GM12878 (cell line): ENCODE measurements around the gene LST1. TPM values are rescaled to one million over a fixed set of nuclear protein-coding genes. Genes with fewer than 3 reads are reported as not detected.

ENCODE experiments used
- ATAC-seq: fragments of 200-7000 bp; cut with Tn5 transposase; 3 replicates; pipeline ENCODE4 v1.9.1; 2020; ENCODE audit warnings: mild to moderate bottlenecking, moderate library complexity
- BruUV-seq: library from RNA; stranded (reverse); fragments of 400-500 nt; replicated peaks from 2 replicates; lab custom pipeline; 2021; lab: Mats Ljungman, UMichigan
- CTCF ChIA-PET: fragments of 300-600 bp; sonication (Branson Sonifier 250); formaldehyde crosslinking; extraction: SDS; loops from one replicate; lab custom pipeline; 2021; ENCODE audit warnings: inconsistent platforms; lab: Yijun Ruan, JAX
- POLR2A ChIA-PET: fragments of 350-600 bp; formaldehyde crosslinking; extraction: SDS; loops from one replicate; lab custom pipeline; 2021; ENCODE audit warnings: inconsistent platforms; lab: Charles Lee
- RAD21 ChIA-PET: fragments of 300-600 bp; sonication (Branson Sonifier 250); formaldehyde crosslinking; loops from one replicate; lab custom pipeline; 2023; ENCODE audit warnings: antibody characterized with exemption; ENCODE audit not compliant: unreplicated experiment; lab: Charles Lee
- SMC1A ChIA-PET: fragments of 300-600 bp; sonication (Branson Sonifier 250); formaldehyde crosslinking; loops from one replicate; lab custom pipeline; 2023; ENCODE audit not compliant: unreplicated experiment, uncharacterized antibody; lab: Charles Lee
- DNase-seq: peaks from one replicate; pipeline ENCODE4 v3.0.0-alpha.2; 2011; ENCODE audit warnings: low read depth, low spot score
- FAIRE-seq: peaks from 3 replicates; lab custom pipeline; 2011; peaks lifted over from hg19 to GRCh38; lab: Jason Lieb, UNC
- H2AFZ ChIP-seq: 2 replicates; pipeline ENCODE4 v1.6.0; 2011; ENCODE audit warnings: low read depth, low read length, control low read depth; ENCODE audit not compliant: control insufficient read depth
- H3K27ac ChIP-seq: 2 replicates; pipeline ENCODE4 v1.5.1; 2011; ENCODE audit warnings: control low read depth; ENCODE audit not compliant: control insufficient read depth, insufficient read depth
- H3K27me3 ChIP-seq, 2 experiments: replicated peaks in 1 of 2; 2 replicates each; pipeline versions ENCODE4 v1.6.0 to v1.6.1; 2011; ENCODE audit warnings: low read length in 1 of 2; ENCODE audit not compliant: control insufficient read depth in 2 of 2, insufficient read depth in 2 of 2
- H3K36me3 ChIP-seq, 2 experiments: 2 replicates each; pipeline ENCODE4 v1.5.1; 2011; ENCODE audit warnings: low read length in 1 of 2; ENCODE audit not compliant: control insufficient read depth in 2 of 2, insufficient read depth in 2 of 2
- H3K4me1 ChIP-seq: 2 replicates; pipeline ENCODE4 v1.6.1; 2011; ENCODE audit warnings: mild to moderate bottlenecking, low read length, moderate library complexity, mixed read lengths; ENCODE audit not compliant: control insufficient read depth, insufficient read depth
- H3K4me2 ChIP-seq: 2 replicates; pipeline ENCODE4 v1.6.0; 2011; ENCODE audit warnings: control low read depth; ENCODE audit not compliant: control insufficient read depth, insufficient read depth
- H3K4me3 ChIP-seq: fragments of 200-600 bp; sonication (generic); 2 replicates; pipeline ENCODE4 v1.5.1; 2016
- H3K79me2 ChIP-seq: 2 replicates; pipeline ENCODE4 v1.6.0; 2011; ENCODE audit warnings: low read length; ENCODE audit not compliant: control insufficient read depth, insufficient read depth
- H3K9ac ChIP-seq: 2 replicates; pipeline ENCODE4 v1.8.0; 2011; ENCODE audit warnings: low read length, control low read depth, mixed read lengths; ENCODE audit not compliant: control insufficient read depth, insufficient read depth
- H3K9me3 ChIP-seq: replicated peaks from 3 replicates; pipeline ENCODE4 v1.5.1; 2011; ENCODE audit warnings: mild to moderate bottlenecking, low read length; ENCODE audit not compliant: control insufficient read depth, insufficient read depth
- H4K20me1 ChIP-seq: 2 replicates; pipeline ENCODE4 v1.6.0; 2011; ENCODE audit not compliant: control insufficient read depth, insufficient read depth
- ASH2L ChIP-seq: fragments of 300-600, 200-600 bp; sonication (generic); IDR thresholded peaks from 2 replicates; pipeline ENCODE4 v1.6.1; 2017; ENCODE audit warnings: low read depth, mild to moderate bottlenecking, borderline replicate concordance
- BHLHE40 ChIP-seq, 2 experiments: fragments of 450-650 bp in 1 of 2; IDR thresholded peaks; 2 replicates each; pipeline ENCODE4 v1.6.1; 2011 to 2017; ENCODE audit warnings: low read depth in 2 of 2, borderline replicate concordance in 1 of 2, improper control_type of control experiment in 1 of 2, low read length in 1 of 2, mild to moderate bottlenecking in 1 of 2
- ESRRA ChIP-seq: IDR thresholded peaks from 2 replicates; pipeline ENCODE4 v1.6.1; 2012; ENCODE audit warnings: mild to moderate bottlenecking, low read length, improper control_type of control experiment
- HCFC1 ChIP-seq: fragments of 150-350 bp; IDR thresholded peaks from 2 replicates; pipeline ENCODE4 v1.6.1; 2014; ENCODE audit warnings: low read length
- IKZF2 ChIP-seq, 2 experiments: fragments of 450-650 bp; IDR thresholded peaks; 2 replicates each; pipeline ENCODE4 v1.6.1; 2017; ENCODE audit warnings: mild to moderate bottlenecking in 2 of 2, moderate library complexity in 2 of 2
- IRF3 ChIP-seq: fragments of 450-650 bp; IDR thresholded peaks from 2 replicates; pipeline ENCODE4 v1.6.1; 2014; ENCODE audit warnings: mild to moderate bottlenecking
- MTA2 ChIP-seq: fragments of 450-650 bp; IDR thresholded peaks from 2 replicates; pipeline ENCODE4 v1.6.1; 2016; ENCODE audit warnings: low read depth, mild to moderate bottlenecking, moderate library complexity
- POLR2A ChIP-seq: IDR thresholded peaks from 2 replicates; pipeline ENCODE4 v1.6.1; 2011; ENCODE audit warnings: low read depth, mild to moderate bottlenecking, low read length
- POLR2AphosphoS5 ChIP-seq: IDR thresholded peaks from 2 replicates; pipeline ENCODE4 v1.6.1; 2011; ENCODE audit warnings: mild to moderate bottlenecking, low read length, inconsistent platforms
- SMAD5 ChIP-seq: IDR thresholded peaks from 2 replicates; pipeline ENCODE4 v1.6.1; 2016; ENCODE audit warnings: antibody characterized with exemption, low read depth
- TBL1XR1 ChIP-seq: IDR thresholded peaks from 2 replicates; pipeline ENCODE4 v1.6.1; 2012; ENCODE audit warnings: low read depth, low read length, improper control_type of control experiment
- WGBS: methylation state at CpG from one replicate; pipeline ENCODE4 v1.1.6; 2016; ENCODE audit warnings: low lambda C conversion rate; ENCODE audit not compliant: insufficient replicate concordance, insufficient coverage; ENCODE audit errors: missing lambda C conversion rate; 5-methylcytosine and 5-hydroxymethylcytosine counted together
- in situ Hi-C: fragments of 300-500 bp; cut with MboI; formaldehyde crosslinking; loops from 9 replicates; pipeline ENCODE4 v1.14.3; 2018; ENCODE audit warnings: mixed read lengths
- intact Hi-C: fragments of 100-400 bp; cut with micrococcal nuclease; formaldehyde crosslinking; loops from one replicate; pipeline ENCODE4 v1.14.2; 2022; ENCODE audit not compliant: unreplicated experiment
- polyA plus RNA-seq, 11 experiments: library from polyadenylated mRNA; depleted of rRNA in 4 of 11; unstranded in 6 of 11; stranded (reverse) in 5 of 11; fragments of >200 nt; fragmentation: Nextera tagmentation in 4 of 11; fragmentation: Illumina TruSeq in 1 of 11; extraction: Ambion mirVana in 4 of 11; extraction: Trizol in 1 of 11; gene quantifications; 1 replicate in 1 of 11; 2 replicates in 10 of 11; pipeline versions ENCODE4 v1.2.1 to v1.2.3, GENCODE V29; 2011 to 2016; ENCODE audit warnings: inconsistent platforms in 2 of 11, missing spikeins in 2 of 11, low read depth in 1 of 11
- total RNA-seq, 4 experiments: library from RNA; depleted of rRNA in 3 of 4; stranded (reverse); fragments of >200 nt in 3 of 4; fragmentation: Illumina TruSeq in 1 of 4; extraction: Trizol in 1 of 4; gene quantifications; 2 replicates each; pipeline versions ENCODE4 v1.2.1 to v1.2.3, GENCODE V29; 2013 to 2021

The LST1 gene
- total and polyA plus RNA-seq, 10 of the 15 experiments (the other 5 are each of a cell fraction or from before 2014, with no cell fraction given), result 4.1 to 35.5 (median 16.4) TPM

- TF ChIP-seq ESRRA (no peak), ASH2L (no peak), MTA2 (no peak), IRF3 (no peak), HCFC1 (no peak)
Measured at GRCh38 chr6:31621991-31622390, 35.9 kb downstream of the LST1 start (continued).

- Histone ChIP-seq H2AFZ (no peak overlapping the region), H3K27ac (no peak overlapping the region), H4K20me1 (peaks cover 4% of the 10 kb centered on the region; the same call in 1 of the 2 replicates), H3K79me2 (peaks cover 39% of the 10 kb centered on the region), H3K9me3 (no peaks in the 10 kb centered on the region), H3K4me3 (peak overlapping the region; percentile 86; the same call in 1 of the 2 replicates), H3K36me3 (peaks cover 31 to 39% of the 10 kb centered on the region in 2 experiments), H3K4me2 (peak overlapping the region; percentile 74), H3K9ac (peak overlapping the region; percentile 99; the same call in 1 of the 2 replicates), H3K27me3 (no peaks in the 10 kb centered on the region), H3K4me1 (peaks cover 2% of the 10 kb centered on the region)
- intact Hi-C loops (no loop called here), in situ Hi-C loops (no loop called here)
- WGBS, result 86% methylated on average over 10 of the region's 10 CpGs
- no peak for ATAC-seq
- CTCF ChIA-PET, result interaction anchor here (0.9 to 3.0 kb wide), 14 partner anchors 10 to 210 kb away, joined by 3 to 17 read pairs (median 4); partner anchors contain the start of genes ABHD16A, ATP6V1G2, BAG6 and LST1
- no TSS peak for BruUV-seq
- SMC1A ChIA-PET, result interaction anchor here (0.7 to 2.9 kb wide), 14 partner anchors 10 to 240 kb away, joined by 3 to 15 read pairs (median 3); partner anchors contain the start of genes BAG6, C6orf47, GPANK1 and NEU1
- TF ChIP-seq SMAD5 (peak; percentile 52; the same call in 1 of the 2 replicates), POLR2AphosphoS5 (0 out of 2 replicates have a peak, but pooled peaks have one; percentile 24), IKZF2 (IDR thresholded peaks at IDR 0.05) (no peak), TBL1XR1 (no peak), BHLHE40 (IDR thresholded peaks at IDR 0.05; ENCODE audit: borderline replicate concordance in 1 of 2, low read depth in 2 of 2, low read length in 1 of 2) (peak; percentile 19 to 57; a peak in 2 of 4 replicates), POLR2A (0 out of 2 replicates have a peak, but pooled peaks have one; percentile 15)
- POLR2A ChIA-PET, result interaction anchor here (0.6 to 5.2 kb wide), 10 partner anchors 16 to 183 kb away, joined by 3 to 58 read pairs (median 3); partner anchors contain the start of genes ABHD16A, APOM, BAG6 and C6orf47
- RAD21 ChIA-PET, result interaction anchor here (0.7 to 2.6 kb wide), 6 partner anchors 29 to 147 kb away, joined by 3 to 11 read pairs (median 4); partner anchors contain the start of genes ATP6V1G2, BAG6, NFKBIL1 and TNF
- FAIRE-seq, result no peak
- DNase-seq, result no peak
Measured at GRCh38 chr6:31622684-31623091, 36.6 kb downstream of the LST1 start.
